GM18505 (cell line): Measurements from ENCODE around the gene NUP88.
"Not testable (repeated sequence)": the region's sequence is repeated elsewhere in the genome, so short reads cannot be mapped to it uniquely, and the experiment has no call there.

Source experiments
- ATAC-seq: cut with Tn5 transposase; IDR thresholded peaks from one replicate; pipeline ENCODE4 v1.9.1; 2021; ENCODE audit not compliant: unreplicated experiment
- POLR2A ChIP-seq: IDR thresholded peaks from 4 replicates; pipeline ENCODE4 v1.6.1; 2011; ENCODE audit warnings: borderline replicate concordance; ENCODE audit not compliant: insufficient read depth, insufficient read length; ENCODE audit errors: extremely low read depth

Gene NUP88

GRCh38 chr17:5431949-5432556, 12.6 kb upstream of the NUP88 start:
- no peak for TF ChIP-seq POLR2A
- ATAC-seq, result no peak

GRCh38 chr17:5431234-5431633, 11.8 kb upstream of the NUP88 start:
- ATAC-seq, result not testable (repeated sequence)

GRCh38 chr17:5430413-5430999, 11.0 kb upstream of the NUP88 start:
- TF ChIP-seq POLR2A, result no peak

GRCh38 chr17:5429191-5429887, 9.9 kb upstream of the NUP88 start:
- TF ChIP-seq POLR2A, result no peak
- ATAC-seq, result no peak

More at GRCh38 chr17:5430413-5430999, 11.0 kb upstream of the NUP88 start:
- ATAC-seq, result no peak

GRCh38 chr17:5425826-5426225, 6.4 kb upstream of the NUP88 start:
- ATAC-seq, result no peak
- TF ChIP-seq POLR2A, result no peak

- no peak for TF ChIP-seq POLR2A
- no peak for ATAC-seq
Observed at GRCh38 chr17:5424909-5425308, 5.4 kb upstream of the NUP88 start.

- ATAC-seq, result no peak
- TF ChIP-seq POLR2A, result no peak
Observed at GRCh38 chr17:5422505-5422904, 3.0 kb upstream of the NUP88 start.

GRCh38 chr17:5419959-5420653, 644 bp upstream of the NUP88 start, which contains the start of gene RPAIN:
TSS of gene RPAIN (plus strand) at chr17:5420182. CDS start at chr17:5420211, 29 bp downstream.
- ATAC-seq, result peak; percentile 54
- peak; percentile 83 for TF ChIP-seq POLR2A

- TF ChIP-seq POLR2A, result peak; percentile 24
- peak; percentile 28 for ATAC-seq
Observed at GRCh38 chr17:5418858-5419355, 555 bp downstream of the NUP88 start.

- TF ChIP-seq POLR2A, result no peak
- no peak for ATAC-seq
Observed at GRCh38 chr17:5416901-5417300, 2.6 kb downstream of the NUP88 start.

GRCh38 chr17:5413682-5414081, 5.8 kb downstream of the NUP88 start:
- ATAC-seq, result no peak
- TF ChIP-seq POLR2A, result no peak

- no peak for ATAC-seq
- no peak for TF ChIP-seq POLR2A
Observed at GRCh38 chr17:5410594-5411272, 8.7 kb downstream of the NUP88 start.

- no peak for TF ChIP-seq POLR2A
- ATAC-seq, result no peak
Observed at GRCh38 chr17:5408186-5408585, 11.3 kb downstream of the NUP88 start.

- no peak for ATAC-seq
- no peak for TF ChIP-seq POLR2A
Observed at GRCh38 chr17:5405400-5405799, 14.1 kb downstream of the NUP88 start.

GRCh38 chr17:5399767-5400166, 19.7 kb downstream of the NUP88 start:
- no peak for ATAC-seq
- TF ChIP-seq POLR2A, result no peak
